COLO668 (cell line): ENCODE measurements around the gene C11orf24.

ENCODE experiments used
- DNase-seq: peaks from one replicate; lab custom pipeline; 2025; ENCODE audit not compliant: unreplicated experiment; lab: John Stamatoyannopoulos, UW

C11orf24 gene

GRCh38 chr11:68271023-68271780 is 571 bp downstream of the C11orf24 start:
- DNase-seq, result peak; percentile 74

GRCh38 chr11:68270196-68271022 is 1.4 kb downstream of the C11orf24 start:
- no peak for DNase-seq

- DNase-seq, result no peak
Observed at GRCh38 chr11:68269414-68270081, 2.2 kb downstream of the C11orf24 start.

DNA sequence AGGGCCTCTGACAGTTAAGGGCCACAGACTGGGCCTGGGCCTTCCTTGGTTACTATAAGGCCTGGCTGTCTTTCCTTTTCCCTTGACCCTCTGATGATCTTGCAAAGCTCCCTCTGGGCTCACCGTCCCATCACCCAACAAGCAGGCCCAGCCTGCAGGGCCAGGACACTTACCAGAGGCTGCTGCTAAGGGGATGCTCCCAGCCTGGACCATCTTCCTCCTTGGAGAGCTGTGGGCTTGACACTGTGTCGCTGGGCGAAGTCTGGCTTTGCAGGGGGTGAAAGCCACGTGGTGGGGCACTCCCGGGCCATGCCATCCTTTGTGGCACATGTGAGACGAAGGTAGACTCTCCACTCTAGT is 3.9 kb downstream of the C11orf24 start:
- DNase-seq, result no peak

DNA sequence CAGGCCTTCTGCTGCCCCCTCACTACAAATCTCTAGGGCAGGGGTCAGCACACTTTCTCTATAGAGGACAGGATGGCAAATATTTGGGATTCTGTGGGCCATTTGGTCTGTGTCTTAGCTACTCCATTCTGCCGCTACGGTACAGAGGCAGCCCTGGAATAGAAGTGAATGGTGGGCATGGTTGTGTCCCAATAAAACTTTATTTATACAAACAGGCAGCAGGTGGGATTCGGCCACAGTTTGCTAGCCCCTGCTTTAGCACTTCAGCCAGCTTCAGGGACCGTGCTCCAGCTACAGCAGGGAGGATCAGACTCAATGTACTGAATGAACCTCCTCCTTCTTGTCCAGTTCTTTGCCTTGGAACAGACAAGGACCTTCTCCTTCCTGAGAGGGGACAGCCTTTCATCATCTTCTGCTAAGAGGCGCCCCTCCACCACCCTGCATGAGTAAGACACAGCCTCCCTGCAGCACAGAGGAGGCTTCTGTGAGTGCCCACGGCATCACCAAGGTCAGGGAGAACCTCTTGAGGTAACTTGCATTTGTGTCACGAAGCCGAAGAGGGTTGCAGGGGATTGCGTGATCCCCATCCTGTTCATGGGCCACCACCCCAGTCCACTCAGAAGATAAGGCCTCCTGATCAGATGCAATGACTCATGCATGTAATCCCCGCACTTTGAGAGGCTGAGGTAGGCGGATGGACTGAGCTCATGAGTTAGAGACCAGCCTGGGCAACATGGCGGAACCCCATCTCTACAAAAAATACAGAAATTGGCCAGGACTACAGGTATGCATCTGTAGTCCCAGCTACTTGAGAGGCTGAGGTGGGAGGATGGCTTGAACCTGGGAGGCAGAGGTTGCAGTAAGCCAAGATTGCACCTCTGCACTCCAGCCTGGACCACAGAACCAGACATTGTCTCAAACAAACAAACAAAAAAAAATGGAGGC is 4.6 kb downstream of the C11orf24 start:
- no peak for DNase-seq

- no peak for DNase-seq
Observed at GRCh38 chr11:68266121-68266891, 5.5 kb downstream of the C11orf24 start.

- DNase-seq, result no peak
Observed at GRCh38 chr11:68264741-68265540, 6.8 kb downstream of the C11orf24 start.

- DNase-seq, result no peak
Observed at GRCh38 chr11:68264244-68264643, 7.5 kb downstream of the C11orf24 start.

DNA sequence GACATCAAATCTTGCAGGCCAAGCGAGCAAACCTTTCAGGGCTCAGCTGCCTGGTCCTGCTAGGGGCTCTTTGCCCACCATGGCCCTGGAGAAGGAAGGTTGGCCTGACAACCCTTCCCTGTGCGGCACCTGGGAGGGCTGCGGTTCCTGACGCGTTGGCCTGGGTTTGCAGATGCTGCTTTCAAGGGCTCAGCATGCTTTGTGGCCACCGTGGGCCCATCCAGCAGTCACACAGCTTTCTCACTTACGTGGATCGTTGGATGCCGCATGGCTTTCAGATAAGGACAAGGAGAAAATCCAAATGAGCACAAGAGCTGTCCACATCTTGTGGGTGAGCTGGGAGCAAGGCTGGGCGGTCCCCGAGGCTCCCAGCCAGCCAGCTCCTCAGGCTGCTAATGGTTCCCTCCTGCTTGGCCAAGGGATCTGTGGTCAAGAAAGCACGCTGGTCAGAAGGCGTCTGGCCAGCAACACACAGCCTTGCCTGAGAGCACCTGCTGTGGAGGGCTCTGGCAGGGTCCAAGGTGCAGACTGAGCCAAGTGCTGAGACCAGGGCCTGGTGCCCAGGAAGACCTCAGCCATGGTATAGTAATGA is 8.2 kb downstream of the C11orf24 start:
- no peak for DNase-seq

DNA sequence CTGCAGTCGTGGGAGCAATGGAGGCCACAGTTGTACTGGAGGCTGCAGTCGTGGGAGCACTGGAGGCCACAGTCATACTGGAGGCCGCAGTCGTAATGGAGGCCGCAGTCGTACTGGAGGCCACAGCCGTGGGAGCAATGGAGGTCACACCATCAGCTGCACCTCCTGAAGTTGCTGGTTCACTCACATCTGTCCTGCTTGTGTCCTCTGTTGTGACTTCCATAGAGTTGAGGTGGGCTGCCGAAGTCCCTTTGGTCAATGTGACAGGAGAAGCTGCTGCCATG is 9.3 kb downstream of the C11orf24 start:
- DNase-seq, result no peak

GRCh38 chr11:68261749-68262543 is 9.8 kb downstream of the C11orf24 start:
- no peak for DNase-seq

DNA sequence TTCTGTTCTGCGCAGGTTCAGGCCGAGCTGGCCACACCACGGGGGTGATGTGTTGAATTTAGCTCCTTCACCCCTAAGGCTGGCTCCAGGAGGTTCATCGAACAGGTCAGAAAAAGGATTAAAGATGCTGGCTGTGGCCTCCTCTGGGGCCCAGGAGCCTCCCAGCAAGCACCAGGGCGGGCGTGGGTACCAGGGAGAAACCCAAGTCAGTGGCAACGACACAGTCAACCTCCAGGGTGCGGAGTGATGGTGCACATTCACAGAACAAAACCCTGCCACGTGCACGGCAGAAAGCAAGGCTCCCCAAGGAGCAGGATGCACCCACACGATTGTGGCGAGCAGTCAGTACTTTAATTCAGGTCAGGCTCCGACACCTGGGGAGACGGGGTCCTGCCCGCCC is 10.8 kb downstream of the C11orf24 start:
- DNase-seq, result no peak

GRCh38 chr11:68260484-68260883 is 11.3 kb downstream of the C11orf24 start:
- DNase-seq, result no peak

DNA sequence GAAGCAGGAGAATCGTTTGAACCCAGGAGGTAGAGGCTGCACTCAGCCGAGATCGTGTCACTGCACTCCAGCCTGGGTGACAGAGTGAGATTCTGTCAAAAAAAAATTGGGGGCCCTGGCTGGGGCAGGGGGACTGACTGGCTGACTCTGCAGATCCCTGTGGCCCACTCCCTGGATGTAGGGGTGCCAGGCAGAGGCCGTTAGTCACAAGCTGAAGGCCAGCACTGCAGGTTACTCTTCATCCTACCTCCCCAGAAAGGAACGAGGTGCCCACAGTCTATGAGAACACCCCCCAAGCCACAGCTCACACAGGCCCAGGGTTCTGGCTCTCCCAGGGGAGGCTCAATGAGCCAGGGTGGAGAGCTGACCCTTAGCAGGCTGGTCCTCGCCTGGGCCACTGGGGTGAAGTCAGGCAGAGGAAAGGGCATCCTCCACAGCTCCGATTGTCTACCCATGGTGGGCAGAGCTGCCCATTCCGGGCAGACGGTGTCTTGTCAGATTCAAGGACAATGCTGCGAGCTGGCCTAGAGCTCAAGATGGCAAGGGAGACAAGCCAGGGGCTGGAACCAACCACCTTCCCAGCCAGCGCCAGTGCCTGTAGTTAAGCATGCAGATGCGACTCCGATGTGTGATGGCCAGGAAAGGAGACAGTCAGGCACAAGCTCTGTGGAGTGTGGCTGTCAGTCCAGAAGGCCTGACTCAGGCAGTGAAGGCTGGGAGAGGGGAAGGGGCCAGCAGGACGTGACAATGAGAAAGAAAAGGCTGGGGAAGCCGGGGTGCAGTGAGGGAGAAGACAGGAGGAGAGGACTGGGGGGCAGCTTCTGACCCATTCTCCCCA is 12.4 kb downstream of the C11orf24 start:
- DNase-seq, result no peak

- no peak for DNase-seq
Observed at GRCh38 chr11:68258363-68258765, 13.4 kb downstream of the C11orf24 start.

DNA sequence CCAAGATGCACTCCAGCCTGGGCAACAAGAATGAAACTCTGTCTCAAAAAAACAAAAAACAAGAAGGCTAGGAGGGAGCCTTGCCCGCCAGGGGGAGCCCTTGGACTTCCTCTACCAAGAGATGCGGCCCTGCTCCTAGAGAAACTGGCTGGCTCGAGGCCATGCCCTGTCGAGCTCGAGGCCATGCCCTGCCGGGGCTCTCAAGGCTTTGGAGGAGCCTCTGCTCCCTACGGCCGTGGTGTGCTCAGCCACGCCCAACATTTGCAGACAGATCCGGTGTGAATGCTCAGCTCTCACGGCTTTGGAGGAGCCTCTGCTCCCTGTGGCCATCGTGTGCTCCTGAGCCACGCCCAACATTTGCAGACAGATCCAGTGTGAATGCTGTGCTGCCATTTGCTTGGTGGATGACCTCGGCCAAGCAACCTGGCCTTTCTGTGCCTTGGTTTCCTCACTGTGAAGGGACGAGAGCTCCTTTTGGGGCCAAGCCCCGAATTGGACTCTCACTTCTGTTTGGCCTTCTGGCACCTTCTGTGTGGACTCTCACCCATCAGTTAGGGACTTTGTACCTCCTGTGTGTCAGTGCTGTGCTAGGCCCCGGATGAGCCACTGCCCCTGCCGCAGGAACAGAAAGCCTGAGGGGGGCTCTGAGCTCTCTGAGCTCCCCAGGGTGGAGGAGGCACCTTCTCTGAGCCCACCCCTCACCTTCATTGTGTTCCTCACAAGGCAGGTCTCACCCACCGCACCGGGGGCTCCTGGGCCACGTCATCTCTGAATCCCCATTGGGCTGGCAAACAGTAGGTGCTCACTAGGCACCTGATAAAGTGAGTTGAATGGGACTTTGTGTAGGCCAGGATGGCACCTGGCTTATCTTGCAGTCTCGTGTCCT is 14.1 kb downstream of the C11orf24 start:
- DNase-seq, result peak; percentile 90
